Inflammatory macrophage (primary cell): ENCODE data around the gene LYRM7.
"Not testable (repeated sequence)": the region's sequence is repeated elsewhere in the genome, so short reads cannot be mapped to it uniquely, and the experiment has no call there.

Experiments
- DNase-seq, 2 donors: peaks; one replicate each; pipeline ENCODE4 v3.0.0-alpha.2; 2020 to 2022

Gene LYRM7

GRCh38 chr5:131221888-131222287 is 51.1 kb downstream of the LYRM7 start:
- DNase-seq, result peak; percentile 68 to 73

GRCh38 chr5:131222731-131223130 is 52.0 kb downstream of the LYRM7 start:
- DNase-seq, result no peak

- DNase-seq, result no peak
Measured at GRCh38 chr5:131223751-131224386, 53.1 kb downstream of the LYRM7 start.

- DNase-seq, result peak; percentile 81 to 93
Measured at GRCh38 chr5:131224387-131225201, 53.9 kb downstream of the LYRM7 start.

- no peak for DNase-seq
Measured at GRCh38 chr5:131225282-131225974, 54.7 kb downstream of the LYRM7 start.

- DNase-seq, result no peak
Measured at GRCh38 chr5:131226899-131227298, 56.2 kb downstream of the LYRM7 start.

GRCh38 chr5:131228646-131229045 is 57.9 kb downstream of the LYRM7 start:
- DNase-seq, result no peak

- DNase-seq, result no peak
Measured at GRCh38 chr5:131229623-131230022, 58.9 kb downstream of the LYRM7 start.

GRCh38 chr5:131230406-131230805 is 59.7 kb downstream of the LYRM7 start:
- DNase-seq, result no peak

- DNase-seq, result peak in 1 of 2 donors; percentile 31
Measured at GRCh38 chr5:131239686-131240085, 68.9 kb downstream of the LYRM7 start.

- DNase-seq, result peak; percentile 77 to 89
Measured at GRCh38 chr5:131242728-131243255, 72.0 kb downstream of the LYRM7 start.

GRCh38 chr5:131245312-131245711 is 74.6 kb downstream of the LYRM7 start:
- DNase-seq, result no peak

GRCh38 chr5:131245948-131246347 is 75.2 kb downstream of the LYRM7 start:
- no peak for DNase-seq

GRCh38 chr5:131246504-131246903 is 75.8 kb downstream of the LYRM7 start:
- DNase-seq, result no peak

- DNase-seq, result no peak
Measured at GRCh38 chr5:131250751-131251475, 80.2 kb downstream of the LYRM7 start.

- peak; percentile 89 to 90 for DNase-seq
Measured at GRCh38 chr5:131252824-131253171, 82.1 kb downstream of the LYRM7 start.

GRCh38 chr5:131254025-131254424 is 83.3 kb downstream of the LYRM7 start:
- not testable (repeated sequence) for DNase-seq

GRCh38 chr5:131254741-131255140 is 84.0 kb downstream of the LYRM7 start:
- DNase-seq, result no peak
